HG02642 (cell line): Measurements from ENCODE around the gene ZNF526.

Experiments used
- ATAC-seq: cut with Tn5 transposase; IDR thresholded peaks from one replicate; pipeline ENCODE4 v1.9.1; 2021; ENCODE audit warnings: mild to moderate bottlenecking; ENCODE audit not compliant: unreplicated experiment, poor library complexity

ZNF526 gene, protein sequence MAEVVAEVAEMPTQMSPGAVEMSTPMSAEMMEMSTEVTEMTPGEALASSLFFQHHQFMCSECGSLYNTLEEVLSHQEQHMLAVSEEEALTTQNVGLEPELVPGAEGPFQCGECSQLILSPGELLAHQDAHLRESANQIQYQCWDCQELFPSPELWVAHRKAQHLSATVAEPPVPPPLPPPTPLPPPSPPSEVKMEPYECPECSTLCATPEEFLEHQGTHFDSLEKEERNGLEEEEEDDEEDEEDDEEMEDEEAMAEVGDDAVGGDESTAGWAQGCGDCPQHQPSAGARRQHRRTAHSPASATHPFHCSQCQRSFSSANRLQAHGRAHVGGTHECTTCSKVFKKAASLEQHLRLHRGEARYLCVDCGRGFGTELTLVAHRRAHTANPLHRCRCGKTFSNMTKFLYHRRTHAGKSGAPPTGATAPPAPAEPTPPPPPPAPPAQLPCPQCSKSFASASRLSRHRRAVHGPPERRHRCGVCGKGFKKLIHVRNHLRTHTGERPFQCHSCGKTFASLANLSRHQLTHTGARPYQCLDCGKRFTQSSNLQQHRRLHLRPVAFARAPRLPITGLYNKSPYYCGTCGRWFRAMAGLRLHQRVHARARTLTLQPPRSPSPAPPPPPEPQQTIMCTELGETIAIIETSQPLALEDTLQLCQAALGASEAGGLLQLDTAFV

DNA sequence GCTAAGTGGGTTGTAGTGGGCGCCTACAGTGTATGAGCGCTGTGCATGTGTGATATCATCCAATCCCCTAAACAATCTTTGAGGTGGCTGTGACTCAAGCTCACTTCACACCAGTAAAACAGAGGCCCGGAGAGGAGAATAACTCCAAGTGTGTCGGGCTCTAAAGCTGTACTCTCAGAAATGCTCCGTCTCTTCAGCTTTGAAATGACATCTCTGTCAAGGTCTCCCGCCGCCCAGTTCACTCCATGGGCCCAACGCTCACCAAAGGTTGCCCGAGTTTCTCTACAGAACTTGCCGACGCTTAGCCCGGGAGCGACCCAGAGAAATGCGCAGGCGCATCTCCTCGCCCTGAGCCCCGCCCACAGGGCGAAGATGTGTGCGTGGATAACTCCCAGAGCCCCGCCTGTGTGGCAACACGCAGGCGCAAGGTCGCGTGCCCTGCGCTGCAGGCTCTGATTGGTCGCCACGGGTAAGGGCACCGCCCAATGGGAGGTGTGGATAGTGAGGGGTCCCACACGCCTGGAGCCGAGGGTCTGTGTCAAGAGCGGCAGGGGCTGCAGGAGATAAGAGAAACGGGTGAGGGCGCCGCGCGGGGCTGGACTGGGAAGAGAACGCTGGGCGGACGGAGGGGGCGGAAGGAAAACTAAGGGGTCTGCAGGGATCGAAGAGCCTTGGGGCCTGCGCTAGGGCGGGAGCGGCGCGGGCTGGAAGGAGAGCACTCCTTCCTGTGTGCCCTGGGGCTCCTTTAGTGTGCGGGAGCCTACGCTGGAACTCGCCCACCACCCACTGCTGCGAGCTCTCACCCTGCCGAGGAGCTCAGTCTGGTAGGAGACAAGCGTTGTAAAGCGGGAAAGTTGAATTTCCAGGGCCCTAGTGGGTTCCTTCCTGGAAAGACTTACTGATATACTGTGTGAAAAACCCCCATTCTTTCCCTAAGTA lies at the start of gene ZNF526:
Gene ZNF526, plus strand, starts transcription at position 501 of the 939 bp plus-strand sequence. CDS start 4,092 bp downstream, outside the sequence.
- ATAC-seq = peak; percentile 80

DNA sequence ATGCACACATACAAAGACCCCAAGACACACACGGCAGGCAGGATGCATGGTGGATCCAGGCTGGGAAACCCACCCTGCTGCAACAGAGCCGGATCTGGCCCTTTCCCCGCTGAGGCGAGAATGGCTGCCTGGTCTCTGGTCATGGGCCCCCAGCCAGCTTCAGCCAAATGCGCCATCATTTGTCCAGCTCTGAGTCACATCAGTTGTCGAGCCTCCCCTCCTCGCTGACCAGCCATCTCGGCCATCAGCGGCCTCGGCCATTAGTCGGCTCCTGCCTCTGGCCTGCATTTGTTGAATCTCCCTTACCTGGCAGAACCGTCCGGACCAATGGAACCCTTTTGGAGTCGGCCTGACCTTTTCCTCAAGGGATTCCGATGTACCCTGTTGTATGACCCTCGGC lies 49.4 kb upstream of the ZNF526 start:
- no peak for ATAC-seq

DNA sequence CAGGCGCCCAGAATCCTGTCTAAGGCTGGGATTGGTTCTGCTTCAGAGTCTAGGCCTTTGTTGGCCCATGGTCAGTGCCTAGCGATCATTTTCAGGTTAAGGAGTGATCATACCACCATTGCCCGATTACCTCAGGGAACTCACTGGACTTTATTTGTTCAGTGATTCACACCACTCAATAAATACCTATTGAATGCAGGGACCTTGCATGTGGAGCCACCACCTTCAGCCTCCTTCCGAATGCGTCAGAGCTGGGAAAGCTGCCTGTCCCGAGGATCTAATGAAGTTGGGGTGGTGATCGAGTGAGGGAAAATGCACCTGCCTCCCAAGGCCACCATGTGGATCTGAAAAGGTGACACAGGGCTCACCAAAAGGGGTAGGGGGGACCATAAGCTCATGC lies 47.9 kb upstream of the ZNF526 start:
- no peak for ATAC-seq

DNA sequence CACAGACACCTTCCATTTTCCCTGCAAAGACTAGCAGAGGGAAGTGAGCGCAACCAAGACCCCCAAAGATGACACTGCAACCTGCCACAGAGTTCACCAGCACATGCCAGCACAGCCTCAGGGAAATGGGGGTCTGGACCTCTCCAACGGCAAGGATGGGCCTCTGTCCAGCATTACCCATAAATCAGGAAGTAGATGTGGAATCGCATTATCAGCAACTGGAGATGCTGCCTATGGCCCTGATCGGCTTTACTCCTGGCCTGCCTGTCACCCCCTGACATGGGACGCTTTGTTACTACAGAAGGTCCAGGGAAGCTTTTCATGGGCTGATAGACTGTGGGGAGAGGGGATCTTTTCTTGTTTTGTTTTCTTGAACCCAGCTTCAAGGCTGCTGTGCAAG lies 46.4 kb upstream of the ZNF526 start:
- no peak for ATAC-seq

DNA sequence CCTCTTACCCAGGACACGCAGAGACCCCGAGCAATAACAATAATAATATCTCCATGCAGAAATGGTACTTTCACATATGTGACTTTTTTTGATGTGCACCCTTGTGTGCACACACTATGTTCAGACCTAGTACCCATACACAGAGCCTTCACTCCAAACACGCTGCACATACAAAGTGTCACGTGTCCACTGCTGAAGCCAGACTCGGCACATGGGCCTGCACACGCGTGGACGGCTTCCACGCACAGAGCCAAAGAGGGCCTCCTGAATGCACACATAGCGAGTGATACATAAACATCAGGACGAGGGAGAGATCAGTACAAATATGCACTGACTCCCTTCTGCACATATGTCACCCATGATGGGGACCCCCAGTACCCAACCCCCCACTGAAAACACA lies 45.9 kb upstream of the ZNF526 start:
- no peak for ATAC-seq

DNA sequence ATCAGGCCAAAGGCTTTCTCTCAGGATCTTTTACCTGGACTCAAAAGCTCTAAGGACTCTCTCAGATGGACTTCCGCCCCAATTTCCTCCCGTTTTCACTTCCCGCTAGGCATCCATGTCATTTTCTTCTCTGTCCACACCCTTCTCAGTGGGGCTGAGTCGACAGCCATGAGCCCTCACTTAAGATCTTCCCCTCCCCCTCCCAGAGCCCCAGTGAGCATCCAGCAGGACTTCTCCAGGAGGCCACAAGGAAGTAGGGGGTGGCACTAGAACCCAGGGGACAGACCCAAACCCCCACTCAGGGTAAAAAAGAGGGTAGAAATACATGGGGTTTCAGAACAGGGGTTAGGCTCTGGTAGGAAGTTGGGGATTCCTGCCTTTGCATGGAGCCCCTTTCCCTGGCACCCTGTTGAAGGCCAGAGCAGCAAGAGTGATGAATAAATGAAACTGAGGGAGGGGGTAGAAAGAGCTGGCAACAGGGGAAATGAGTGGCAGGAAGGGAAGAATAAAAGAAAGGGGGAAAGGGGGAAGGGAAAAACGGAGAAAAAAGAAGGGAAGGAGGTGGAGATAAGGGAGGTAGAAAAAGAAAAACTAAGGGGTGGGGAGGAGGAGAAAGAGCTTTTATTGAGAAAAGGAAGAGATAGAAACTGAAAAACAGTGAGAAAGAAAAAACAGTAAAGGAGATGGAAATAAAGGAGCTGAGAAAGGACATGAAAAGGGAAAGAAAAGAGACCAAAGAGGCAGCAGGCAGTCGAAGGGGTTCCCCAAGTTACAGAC lies 45.0 kb upstream of the ZNF526 start:
- ATAC-seq = no peak

DNA sequence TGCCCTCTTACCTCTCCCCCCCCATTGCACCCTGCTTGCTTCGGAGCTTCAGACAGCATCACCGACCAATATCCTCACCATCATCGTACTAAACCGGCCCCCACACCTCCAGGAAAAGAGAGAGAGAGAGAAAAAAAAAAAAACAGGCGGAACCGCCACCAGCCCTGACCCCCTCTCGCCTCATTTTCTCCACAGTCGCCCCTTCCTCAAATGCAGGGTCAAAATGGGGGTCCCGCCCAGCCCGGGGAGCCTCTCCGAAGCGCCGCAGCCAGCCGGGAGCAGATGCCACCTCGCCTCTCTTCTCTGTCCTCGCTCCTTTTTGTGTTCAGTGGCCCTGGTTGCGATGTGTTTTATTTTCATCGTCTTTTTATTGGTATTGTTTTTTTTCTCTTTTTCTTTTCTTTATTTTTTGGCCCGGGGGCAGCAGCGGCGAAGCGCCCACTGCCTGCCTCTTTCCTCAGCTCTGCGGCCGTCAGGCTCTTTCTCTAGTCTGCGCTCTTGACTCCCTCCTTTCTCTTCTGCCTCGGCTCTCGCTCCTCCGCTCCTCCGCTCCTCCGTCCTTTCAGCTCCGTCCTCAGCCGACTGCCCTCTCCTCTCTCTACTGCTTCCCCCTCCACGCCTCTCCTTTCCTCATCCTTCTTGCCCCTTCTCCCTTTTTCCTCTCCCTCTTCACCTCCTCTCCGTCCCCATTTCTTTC lies 44.0 kb upstream of the ZNF526 start:
- no peak for ATAC-seq

DNA sequence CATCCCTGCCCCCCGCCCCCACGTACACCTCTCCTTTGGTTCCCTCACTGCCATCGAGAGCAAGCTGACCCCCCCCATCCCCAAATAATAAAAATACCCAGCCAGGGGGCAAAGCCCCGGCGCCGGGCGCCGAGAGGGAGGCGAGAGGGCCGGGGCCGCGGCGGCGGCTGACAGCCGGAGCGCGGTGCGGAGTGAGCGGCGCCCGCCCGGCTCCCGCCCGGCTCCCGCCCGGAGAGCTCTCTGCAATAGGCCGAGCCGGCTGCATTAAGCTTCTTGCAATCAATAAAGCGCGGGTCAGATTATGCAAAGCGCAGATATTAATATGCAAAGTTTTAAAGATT lies 43.5 kb upstream of the ZNF526 start:
- peak; percentile 17 for ATAC-seq

DNA sequence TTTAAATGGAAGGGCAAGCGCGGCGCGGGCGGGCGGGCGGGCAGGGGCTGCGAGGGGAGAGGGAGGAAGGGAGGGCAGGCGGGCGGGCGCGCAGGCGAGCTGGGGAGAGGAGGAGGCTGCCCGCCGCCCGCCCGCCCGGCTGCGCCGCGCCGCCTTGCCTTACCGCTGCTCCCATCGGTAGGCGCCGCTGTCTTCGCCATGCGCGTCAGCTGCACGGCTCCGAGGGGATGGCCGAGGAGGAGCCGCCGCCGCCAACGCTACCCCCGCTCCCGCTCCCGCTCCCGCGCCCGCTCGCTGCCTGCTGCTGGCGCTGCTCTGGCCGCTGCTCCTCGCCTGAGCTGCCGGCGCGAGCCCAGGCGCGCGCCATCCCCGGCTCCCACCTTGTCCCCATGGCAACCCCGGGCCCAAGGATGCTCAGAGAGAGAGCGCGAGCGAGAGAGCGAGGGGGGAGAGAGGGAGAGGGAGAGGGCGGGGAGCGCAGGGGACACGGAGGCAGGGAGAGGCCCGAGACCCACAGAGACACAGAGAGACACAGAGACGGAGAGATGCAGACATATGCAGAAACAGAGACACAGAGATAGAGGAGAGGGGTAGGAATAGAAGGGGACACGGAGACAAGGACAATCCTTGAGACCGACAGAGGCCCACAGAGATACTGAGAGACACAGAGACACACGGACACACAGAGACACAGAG lies 43.0 kb upstream of the ZNF526 start:
- ATAC-seq = peak; percentile 68

DNA sequence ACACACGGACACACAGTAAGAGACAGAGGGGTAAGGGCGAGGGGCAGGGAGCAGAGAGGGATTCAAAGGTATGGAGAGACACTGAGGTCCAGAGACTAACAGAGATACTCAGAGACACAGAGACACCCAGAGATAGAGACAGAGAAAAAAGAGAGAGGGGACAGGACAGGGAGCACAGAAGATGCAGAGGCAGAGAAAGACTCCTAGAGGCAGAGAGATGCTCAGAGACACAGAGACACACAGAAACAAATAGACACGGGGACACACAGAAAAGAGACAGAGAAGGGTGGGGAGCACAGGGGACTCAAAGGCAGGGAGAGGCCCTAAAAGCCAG lies 42.5 kb upstream of the ZNF526 start:
- ATAC-seq = no peak

DNA sequence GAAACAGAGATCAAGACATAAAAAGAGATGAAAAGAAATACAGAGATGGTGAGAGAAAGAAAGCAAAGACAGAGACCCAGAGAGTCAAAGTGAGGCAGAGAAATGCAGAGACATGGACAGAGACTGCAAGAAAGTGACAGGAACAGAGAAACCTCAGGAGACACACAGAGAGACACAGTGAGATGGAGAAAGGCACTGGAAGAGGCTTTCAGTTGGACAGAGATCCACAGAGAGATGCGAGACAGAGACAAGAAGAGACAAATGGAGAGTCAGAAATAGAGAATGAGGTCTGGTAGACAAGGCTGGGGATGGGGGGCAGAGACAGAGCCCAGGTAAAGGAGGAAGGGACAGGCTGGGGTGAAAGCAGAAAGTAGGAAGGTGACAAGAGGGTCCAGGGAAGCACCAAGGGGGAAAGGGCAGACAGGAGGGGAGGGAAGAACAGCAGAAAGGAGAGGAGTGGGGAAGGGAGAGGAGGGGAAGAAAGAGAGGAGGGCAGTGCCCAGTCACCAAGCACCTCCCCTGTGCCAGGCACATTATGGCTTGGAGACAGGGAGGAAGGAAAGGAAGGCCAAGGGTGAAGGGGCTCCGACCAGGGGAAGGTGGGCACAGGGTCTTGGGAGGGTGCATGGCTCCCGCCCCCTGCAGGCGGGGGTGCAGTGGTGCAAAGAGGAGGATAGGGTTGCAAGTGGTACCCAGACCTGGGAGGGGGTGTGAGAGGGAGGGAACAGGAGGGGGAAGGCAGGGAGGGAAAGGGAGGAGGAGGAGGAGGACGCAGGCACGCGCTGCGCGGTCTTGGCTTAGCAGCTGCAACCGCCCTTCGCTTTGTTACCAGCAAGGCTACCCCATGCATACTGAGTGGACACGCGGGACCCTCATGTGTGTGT lies 41.1 kb upstream of the ZNF526 start:
- ATAC-seq = no peak

DNA sequence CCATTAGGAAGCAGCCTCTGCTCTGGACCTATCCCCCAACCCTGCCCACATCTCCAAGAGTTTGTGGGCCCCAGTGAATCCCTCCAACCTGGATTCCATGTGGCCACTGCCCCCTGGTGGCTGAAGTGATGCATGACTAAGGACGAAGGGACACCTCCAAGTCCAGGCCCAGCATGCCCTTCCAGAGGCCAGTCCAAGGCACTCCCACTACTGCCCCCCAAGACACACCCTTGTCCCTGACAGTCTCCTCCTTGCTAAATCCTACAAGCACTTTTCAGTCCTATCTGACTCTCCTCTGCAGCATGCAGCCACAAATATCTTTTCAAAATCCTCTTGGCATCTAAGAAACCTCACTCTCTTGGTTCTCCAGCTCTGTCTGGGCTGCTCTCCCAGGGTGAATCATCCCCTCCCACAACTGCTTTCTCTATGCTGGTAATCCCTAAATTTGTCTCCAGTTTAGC lies 35.7 kb upstream of the ZNF526 start:
- ATAC-seq = no peak

DNA sequence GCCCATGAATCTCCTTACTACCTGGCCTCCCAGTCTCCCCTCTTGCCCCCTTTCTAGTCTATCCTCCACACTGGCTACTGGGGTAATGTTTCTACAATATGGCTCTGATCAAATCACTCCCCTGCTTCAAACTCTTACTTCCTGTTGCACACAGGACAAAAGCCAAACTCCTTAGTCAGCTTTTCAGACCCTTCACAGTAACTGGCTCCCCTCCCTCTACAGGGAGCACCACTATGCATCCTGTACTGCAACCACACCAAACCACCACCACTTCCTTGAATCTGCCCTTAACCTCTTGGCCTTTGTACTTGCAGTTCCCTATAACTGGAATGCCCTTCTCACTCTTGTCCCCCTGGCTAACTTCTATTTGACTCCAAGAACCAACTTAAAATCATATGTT lies 34.8 kb upstream of the ZNF526 start:
- no peak for ATAC-seq

DNA sequence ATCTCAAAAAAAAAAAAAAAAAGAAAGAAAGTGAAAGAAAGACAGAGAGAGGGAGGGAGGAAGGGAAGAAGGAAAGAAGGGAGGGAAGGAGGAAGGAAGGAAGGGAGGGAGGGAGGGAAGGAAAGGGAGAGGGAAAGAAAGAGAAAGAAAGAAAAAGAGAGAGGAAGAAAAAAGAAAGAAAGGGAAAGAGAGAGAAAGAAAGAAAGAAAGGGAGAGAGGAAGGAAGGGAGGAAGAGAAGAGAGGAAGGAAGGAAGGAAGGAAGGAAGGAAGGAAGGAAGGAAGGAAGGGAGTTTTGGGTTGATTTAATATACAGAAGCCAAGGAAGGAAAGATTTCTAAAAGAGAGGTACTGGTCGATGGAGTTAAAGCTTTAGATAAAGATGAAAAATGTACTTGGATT lies 31.4 kb upstream of the ZNF526 start:
- no peak for ATAC-seq

DNA sequence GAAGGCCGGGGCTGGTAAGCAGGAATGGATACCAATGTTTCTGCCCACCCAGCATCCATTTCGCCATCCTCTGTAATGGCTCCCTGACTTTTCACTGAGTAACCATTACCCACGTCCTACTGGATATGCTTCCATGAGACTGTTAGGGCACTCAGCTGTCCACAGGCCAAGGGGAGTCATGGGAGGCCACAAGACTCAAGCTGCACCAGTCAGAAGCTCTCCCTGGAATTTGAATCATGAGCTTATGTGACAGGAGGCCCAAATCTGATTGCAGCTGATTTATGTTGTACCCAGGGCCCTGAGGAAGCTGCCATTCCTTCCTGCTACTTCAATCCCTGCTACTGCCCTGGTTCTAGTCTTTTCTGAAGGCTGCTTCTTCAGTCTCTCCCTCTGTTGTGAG lies 31.0 kb upstream of the ZNF526 start:
- ATAC-seq = no peak

DNA sequence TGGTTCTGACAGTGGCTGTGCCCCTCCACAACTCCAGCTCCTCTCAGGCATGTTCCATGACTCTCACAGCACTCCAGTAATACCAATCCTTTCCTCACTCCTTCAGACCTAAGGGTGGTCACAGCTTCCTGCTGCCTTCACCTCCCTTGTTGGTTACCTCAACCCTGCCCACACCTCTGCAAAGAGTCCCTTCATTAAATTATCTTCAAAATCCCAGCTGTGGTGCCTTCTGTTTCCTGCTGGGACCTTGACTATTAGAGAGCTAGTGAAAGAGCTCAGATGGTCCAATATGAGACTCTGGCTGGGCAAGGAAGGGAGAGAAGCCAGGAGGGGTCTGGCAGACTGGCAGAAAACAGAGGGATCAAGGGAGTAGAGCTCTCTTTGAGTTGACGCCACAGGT lies 28.8 kb upstream of the ZNF526 start:
- ATAC-seq = no peak

DNA sequence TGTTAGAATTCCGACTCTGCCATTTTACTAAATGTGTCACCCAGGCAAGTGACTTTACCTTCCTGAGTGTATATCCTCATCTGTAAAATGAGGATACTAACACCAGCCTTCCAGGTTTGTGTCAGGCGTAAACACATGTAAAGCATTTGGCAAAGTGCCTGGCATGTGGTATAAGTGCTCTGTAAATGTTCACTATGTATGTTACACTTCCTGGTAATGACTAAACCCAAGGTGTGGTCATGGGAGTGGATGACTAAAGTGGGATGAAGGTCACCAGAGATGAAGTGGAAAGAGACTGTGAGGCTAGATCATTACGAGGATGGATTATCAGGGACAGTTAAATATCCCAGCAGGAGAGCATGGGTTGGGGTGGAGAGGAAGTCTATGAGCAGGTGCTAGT lies 28.3 kb upstream of the ZNF526 start:
- no peak for ATAC-seq

DNA sequence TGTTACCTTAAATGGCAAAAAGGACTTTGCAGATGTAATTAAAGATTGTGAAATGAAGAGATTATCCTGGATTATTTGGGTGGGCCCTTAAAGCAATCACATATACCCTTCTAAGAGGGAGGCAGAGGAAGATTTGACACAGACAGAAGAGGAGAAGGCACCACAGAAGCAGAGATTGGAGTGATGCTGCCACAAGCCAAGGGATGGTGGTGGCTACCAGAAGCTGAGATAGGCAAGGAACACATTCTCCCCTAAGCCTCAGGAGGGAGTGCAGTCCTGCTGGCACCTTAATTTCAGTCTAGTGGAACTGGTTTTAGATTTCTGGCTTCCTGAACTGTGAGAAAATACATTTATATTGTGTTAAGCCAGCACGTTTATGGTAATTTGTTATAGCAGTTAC lies 26.8 kb upstream of the ZNF526 start:
- ATAC-seq = no peak
